A549 (cell line): ENCODE data around the gene MYBL2. TPM values are rescaled to one million over a fixed set of nuclear protein-coding genes. Genes with fewer than 3 reads are reported as not detected.
"Not testable (repeated sequence)": the region's sequence is repeated elsewhere in the genome, so short reads cannot be mapped to it uniquely, and the experiment has no call there.

ENCODE experiments used
- ATAC-seq, 2 experiments: fragments of 200-7000 bp in 1 of 2; fragments of >200 bp in 1 of 2; cut with Nextera tagmentation in 1 of 2; cut with Tn5 transposase in 1 of 2; 3 replicates each; pipeline versions ENCODE4 v1.8.0 to v1.9.1; 2018 to 2020; ENCODE audit warnings: mild to moderate bottlenecking in 1 of 2, moderate library complexity in 1 of 2
- CTCF ChIA-PET: fragments of 300-600 bp; sonication (Branson Sonifier 250); formaldehyde crosslinking; extraction: SDS; loops from one replicate; lab custom pipeline; 2021; ENCODE audit warnings: antibody characterized with exemption, inconsistent platforms; lab: Yijun Ruan, JAX
- POLR2A ChIA-PET: fragments of 350-600 bp; formaldehyde crosslinking; extraction: SDS; loops from one replicate; lab custom pipeline; 2021; ENCODE audit warnings: antibody characterized with exemption, inconsistent platforms; lab: Yijun Ruan, JAX
- DNase-seq, 2 experiments: peaks; one replicate each; pipeline versions ENCODE4 v3.0.0 to v3.0.0-alpha.2; 2011 to 2016; ENCODE audit warnings: low read depth in 1 of 2, low spot score in 1 of 2
- FAIRE-seq: peaks from 2 replicates; lab custom pipeline; 2011; peaks lifted over from hg19 to GRCh38; lab: Jason Lieb, UNC
- H3K27ac ChIP-seq, 2 experiments: fragments of >200 bp; sonication (Bioruptor Twin); formaldehyde crosslinking; 3 replicates each; pipeline ENCODE4 v1.5.1; 2016 to 2017
- H3K4me1 ChIP-seq: fragments of >200 bp; sonication (Bioruptor Twin); formaldehyde crosslinking; 3 replicates; pipeline ENCODE4 v1.6.1; 2016
- H3K4me2 ChIP-seq: fragments of >200 bp; sonication (Bioruptor Twin); formaldehyde crosslinking; 3 replicates; pipeline ENCODE4 v1.6.1; 2016
- H3K4me3 ChIP-seq: fragments of >200 bp; sonication (Bioruptor Twin); formaldehyde crosslinking; 3 replicates; pipeline ENCODE4 v1.5.1; 2016
- H3K9me3 ChIP-seq: fragments of >200 bp; sonication (Bioruptor Twin); formaldehyde crosslinking; 3 replicates; pipeline ENCODE4 v1.6.1; 2016
- BHLHE40 ChIP-seq: IDR thresholded peaks from 2 replicates; pipeline ENCODE4 v1.6.1; 2012; ENCODE audit warnings: low read depth, low read length, inconsistent platforms
- CBX8 ChIP-seq: fragments of 200-600 bp; sonication (generic); IDR thresholded peaks from 2 replicates; pipeline ENCODE4 v1.6.1; 2016
- CHD2 ChIP-seq: fragments of 150-350 bp; IDR thresholded peaks from 2 replicates; pipeline ENCODE4 v1.6.1; 2014; ENCODE audit warnings: low read length; ENCODE audit not compliant: partially characterized antibody
- CHD4 ChIP-seq: fragments of 200-600 bp; sonication (generic); IDR thresholded peaks from 2 replicates; pipeline ENCODE4 v1.6.1; 2016; ENCODE audit warnings: antibody characterized with exemption, mild to moderate bottlenecking, borderline replicate concordance
- KDM5A ChIP-seq: fragments of 200-600 bp; sonication (generic); IDR thresholded peaks from 2 replicates; pipeline ENCODE4 v1.6.1; 2016; ENCODE audit warnings: antibody characterized with exemption, mild to moderate bottlenecking
- MAFK ChIP-seq: fragments of 450-650 bp; IDR thresholded peaks from 2 replicates; pipeline ENCODE4 v1.6.1; 2014; ENCODE audit not compliant: partially characterized antibody
- NFE2L2 ChIP-seq: fragments of 150-350 bp; conservative IDR thresholded peaks from 2 replicates; pipeline ENCODE4 v1.6.1; 2014; ENCODE audit warnings: low read length
- PHF8 ChIP-seq: fragments of 200-600 bp; sonication (generic); IDR thresholded peaks from 2 replicates; pipeline ENCODE4 v1.6.1; 2016; ENCODE audit warnings: low read depth, mild to moderate bottlenecking, antibody characterized with exemption, moderate library complexity, borderline replicate concordance
- RNF2 ChIP-seq: fragments of 200-600 bp; sonication (generic); IDR thresholded peaks from 2 replicates; pipeline ENCODE4 v1.6.1; 2016; ENCODE audit warnings: low read depth, mild to moderate bottlenecking, antibody characterized with exemption, moderate library complexity, borderline replicate concordance
- SMC3 ChIP-seq: fragments of >200 bp; sonication (Bioruptor Twin); formaldehyde crosslinking; IDR thresholded peaks from 3 replicates; pipeline ENCODE4 v1.6.1; 2018; ENCODE audit warnings: inconsistent platforms
- SREBF2 ChIP-seq: fragments of 450-650 bp; IDR thresholded peaks from 2 replicates; pipeline ENCODE4 v1.6.1; 2014; ENCODE audit warnings: mild to moderate bottlenecking, moderate library complexity
- ZFP36 ChIP-seq: fragments of 450-650 bp; IDR thresholded peaks from 2 replicates; pipeline ENCODE4 v1.6.1; 2014; ENCODE audit warnings: borderline replicate concordance; ENCODE audit not compliant: partially characterized antibody
- WGBS: methylation state at CpG from one replicate; pipeline ENCODE4 v1.1.6; 2017; ENCODE audit errors: missing lambda C conversion rate; 5-methylcytosine and 5-hydroxymethylcytosine counted together
- polyA plus RNA-seq, 4 experiments: library from polyadenylated mRNA; depleted of rRNA in 3 of 4; stranded (reverse); fragments of >200 nt; fragmentation: RNase III in 1 of 4; extraction: RNeasy Plus Mini Kit Qiagen cat#74134 plus additional on column Dnase treatment in 1 of 4; gene quantifications; 2 replicates in 3 of 4; 3 replicates in 1 of 4; pipeline ENCODE4 v1.2.3, GENCODE V29; 2011 to 2017
- TF ChIP-seq, protein P1 (sequence below): fragments of 250-450 bp; sonication (Bioruptor Pico); IDR thresholded peaks from 2 replicates; pipeline ENCODE4 v1.5.0; 2020; ENCODE audit warnings: low read depth, mild to moderate bottlenecking, moderate library complexity
- TF ChIP-seq, protein P2 (sequence below): IDR thresholded peaks from 2 replicates; pipeline ENCODE4 v1.6.1; 2012
- TF ChIP-seq, protein P3 (sequence below): fragments of 450-650 bp; IDR thresholded peaks from 2 replicates; pipeline ENCODE4 v1.6.1; 2014; ENCODE audit warnings: antibody characterized with exemption
- TF ChIP-seq, protein P4 (sequence below): fragments of >200 bp; sonication (Bioruptor Twin); formaldehyde crosslinking; IDR thresholded peaks from 3 replicates; pipeline ENCODE4 v1.6.1; 2016
- TF ChIP-seq, protein P5 (sequence below): IDR thresholded peaks from 2 replicates; pipeline ENCODE4 v1.6.1; 2012
- TF ChIP-seq, protein P6 (sequence below): fragments of 250-450 bp; sonication (Bioruptor Pico); IDR thresholded peaks from 2 replicates; pipeline ENCODE4 v1.5.0; 2021; ENCODE audit warnings: mild to moderate bottlenecking, moderate library complexity, borderline replicate concordance

The MYBL2 gene
- polyA plus RNA-seq, 2 of the 4 experiments (the other 2 are of a cell fraction), result 19.9 to 53.7 TPM

DNA sequence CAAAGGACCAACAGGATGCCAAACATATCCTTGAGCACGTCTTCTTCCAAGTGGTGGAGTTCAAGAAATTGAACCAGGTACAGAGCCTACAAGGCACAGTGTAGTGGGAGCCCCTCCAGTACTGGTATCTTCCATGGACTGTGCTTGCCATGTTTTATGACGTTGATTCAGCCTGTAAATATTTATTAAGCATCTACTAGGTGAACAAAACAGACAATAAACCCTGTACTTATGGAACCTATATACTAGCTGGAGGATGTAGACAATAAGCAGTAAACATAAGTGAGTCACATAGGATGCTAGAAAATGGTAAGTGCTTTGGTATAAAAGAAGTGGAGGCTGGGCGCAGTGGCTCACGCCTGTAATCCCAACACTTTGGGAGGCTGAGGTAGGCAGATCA, 24.4 kb upstream of the MYBL2 start:
- H3K4me1 ChIP-seq, result no peaks in the 10 kb centered on the region
- CTCF ChIA-PET, result no interaction called here
- no peaks in the 10 kb centered on the region for H3K9me3 ChIP-seq
- POLR2A ChIA-PET, result no interaction called here
- DNase-seq, result no peak
- H3K27ac ChIP-seq, result no peak overlapping the region
- TF ChIP-seq PHF8 (no peak), SMC3 (no peak), CHD2 (no peak), CHD4 (no peak)
- TF ChIP-seq, protein P1, sequence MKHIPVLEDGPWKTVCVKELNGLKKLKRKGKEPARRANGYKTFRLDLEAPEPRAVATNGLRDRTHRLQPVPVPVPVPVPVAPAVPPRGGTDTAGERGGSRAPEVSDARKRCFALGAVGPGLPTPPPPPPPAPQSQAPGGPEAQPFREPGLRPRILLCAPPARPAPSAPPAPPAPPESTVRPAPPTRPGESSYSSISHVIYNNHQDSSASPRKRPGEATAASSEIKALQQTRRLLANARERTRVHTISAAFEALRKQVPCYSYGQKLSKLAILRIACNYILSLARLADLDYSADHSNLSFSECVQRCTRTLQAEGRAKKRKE (CRISPR knock-in tag), result no peak
- TF ChIP-seq, protein P2, sequence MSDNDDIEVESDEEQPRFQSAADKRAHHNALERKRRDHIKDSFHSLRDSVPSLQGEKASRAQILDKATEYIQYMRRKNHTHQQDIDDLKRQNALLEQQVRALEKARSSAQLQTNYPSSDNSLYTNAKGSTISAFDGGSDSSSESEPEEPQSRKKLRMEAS, result no peak
- TF ChIP-seq, protein P3, sequence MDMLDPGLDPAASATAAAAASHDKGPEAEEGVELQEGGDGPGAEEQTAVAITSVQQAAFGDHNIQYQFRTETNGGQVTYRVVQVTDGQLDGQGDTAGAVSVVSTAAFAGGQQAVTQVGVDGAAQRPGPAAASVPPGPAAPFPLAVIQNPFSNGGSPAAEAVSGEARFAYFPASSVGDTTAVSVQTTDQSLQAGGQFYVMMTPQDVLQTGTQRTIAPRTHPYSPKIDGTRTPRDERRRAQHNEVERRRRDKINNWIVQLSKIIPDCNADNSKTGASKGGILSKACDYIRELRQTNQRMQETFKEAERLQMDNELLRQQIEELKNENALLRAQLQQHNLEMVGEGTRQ, result no peak
- H3K4me3 ChIP-seq, result no peak overlapping the region
- no peak for ATAC-seq
- no peak for FAIRE-seq
- WGBS, result 87% methylated on average over 4 of the region's 4 CpGs
- no peak overlapping the region for H3K4me2 ChIP-seq

DNA sequence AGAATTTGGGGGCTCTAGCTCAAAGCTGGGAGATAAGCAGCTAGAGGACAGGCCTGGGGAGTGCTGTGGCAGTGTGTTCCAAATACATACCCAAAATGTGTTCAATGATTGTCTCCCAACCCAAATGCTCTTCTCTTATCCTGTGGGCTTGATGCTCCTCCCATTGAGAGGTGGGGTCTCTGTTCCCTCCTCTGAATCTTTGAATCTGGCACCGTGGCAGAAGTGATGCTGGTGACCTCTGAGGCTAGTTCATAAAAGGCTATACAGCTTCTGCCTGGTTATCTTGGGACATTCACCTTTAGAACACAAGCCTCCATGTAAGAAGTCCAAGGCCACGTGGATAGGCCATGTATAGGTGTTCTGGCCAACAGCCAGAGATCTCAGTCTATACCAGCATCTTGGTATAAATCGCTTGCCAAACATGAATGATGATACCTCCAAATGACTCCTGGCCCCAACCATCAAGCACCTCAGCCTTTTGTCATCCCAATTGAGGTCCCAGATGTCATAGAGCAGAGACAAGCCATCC, 15.9 kb upstream of the MYBL2 start:
- ATAC-seq (peak in 1 of 2 experiments; percentile 54; a peak in 2 of 6 replicates), FAIRE-seq (no peak), DNase-seq (no peak)
- Histone ChIP-seq H3K4me3 (no peak overlapping the region), H3K27ac (no peak overlapping the region), H3K4me1 (no peaks in the 10 kb centered on the region), H3K4me2 (no peak overlapping the region), H3K9me3 (no peaks in the 10 kb centered on the region)
- ChIA-PET CTCF (interaction anchor here (0.7 to 1.6 kb wide), 4 partner anchors 24 to 676 kb away, joined by 3 to 5 read pairs (median 4); no protein-coding TSS in a partner anchor), POLR2A (interaction anchor here (0.7 kb wide), 1 partner anchor 72 kb away, joined by 3 read pairs; no protein-coding TSS in a partner anchor)
- WGBS, result 81% methylated on average over 3 of the region's 3 CpGs
- TF ChIP-seq, protein P4, sequence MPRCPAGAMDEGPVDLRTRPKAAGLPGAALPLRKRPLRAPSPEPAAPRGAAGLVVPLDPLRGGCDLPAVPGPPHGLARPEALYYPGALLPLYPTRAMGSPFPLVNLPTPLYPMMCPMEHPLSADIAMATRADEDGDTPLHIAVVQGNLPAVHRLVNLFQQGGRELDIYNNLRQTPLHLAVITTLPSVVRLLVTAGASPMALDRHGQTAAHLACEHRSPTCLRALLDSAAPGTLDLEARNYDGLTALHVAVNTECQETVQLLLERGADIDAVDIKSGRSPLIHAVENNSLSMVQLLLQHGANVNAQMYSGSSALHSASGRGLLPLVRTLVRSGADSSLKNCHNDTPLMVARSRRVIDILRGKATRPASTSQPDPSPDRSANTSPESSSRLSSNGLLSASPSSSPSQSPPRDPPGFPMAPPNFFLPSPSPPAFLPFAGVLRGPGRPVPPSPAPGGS, result no peak
- TF ChIP-seq, protein P5, sequence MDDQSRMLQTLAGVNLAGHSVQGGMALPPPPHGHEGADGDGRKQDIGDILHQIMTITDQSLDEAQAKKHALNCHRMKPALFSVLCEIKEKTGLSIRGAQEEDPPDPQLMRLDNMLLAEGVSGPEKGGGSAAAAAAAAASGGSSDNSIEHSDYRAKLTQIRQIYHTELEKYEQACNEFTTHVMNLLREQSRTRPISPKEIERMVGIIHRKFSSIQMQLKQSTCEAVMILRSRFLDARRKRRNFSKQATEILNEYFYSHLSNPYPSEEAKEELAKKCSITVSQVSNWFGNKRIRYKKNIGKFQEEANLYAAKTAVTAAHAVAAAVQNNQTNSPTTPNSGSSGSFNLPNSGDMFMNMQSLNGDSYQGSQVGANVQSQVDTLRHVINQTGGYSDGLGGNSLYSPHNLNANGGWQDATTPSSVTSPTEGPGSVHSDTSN, result no peak
- TF ChIP-seq BHLHE40 (no peak), ZFP36 (no peak), RNF2 (no peak), KDM5A (no peak), SREBF2 (no peak), NFE2L2 (no peak), CHD4 (no peak), SMC3 (no peak), MAFK (no peak), CBX8 (no peak)
- TF ChIP-seq, protein P6, sequence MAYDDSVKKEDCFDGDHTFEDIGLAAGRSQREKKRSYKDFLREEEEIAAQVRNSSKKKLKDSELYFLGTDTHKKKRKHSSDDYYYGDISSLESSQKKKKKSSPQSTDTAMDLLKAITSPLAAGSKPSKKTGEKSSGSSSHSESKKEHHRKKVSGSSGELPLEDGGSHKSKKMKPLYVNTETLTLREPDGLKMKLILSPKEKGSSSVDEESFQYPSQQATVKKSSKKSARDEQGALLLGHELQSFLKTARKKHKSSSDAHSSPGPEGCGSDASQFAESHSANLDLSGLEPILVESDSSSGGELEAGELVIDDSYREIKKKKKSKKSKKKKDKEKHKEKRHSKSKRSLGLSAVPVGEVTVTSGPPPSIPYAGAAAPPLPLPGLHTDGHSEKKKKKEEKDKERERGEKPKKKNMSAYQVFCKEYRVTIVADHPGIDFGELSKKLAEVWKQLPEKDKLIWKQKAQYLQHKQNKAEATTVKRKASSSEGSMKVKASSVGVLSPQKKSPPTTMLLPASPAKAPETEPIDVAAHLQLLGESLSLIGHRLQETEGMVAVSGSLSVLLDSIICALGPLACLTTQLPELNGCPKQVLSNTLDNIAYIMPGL (CRISPR knock-in tag), result no peak
- TF ChIP-seq, all 56 proteins: peak for 0

DNA sequence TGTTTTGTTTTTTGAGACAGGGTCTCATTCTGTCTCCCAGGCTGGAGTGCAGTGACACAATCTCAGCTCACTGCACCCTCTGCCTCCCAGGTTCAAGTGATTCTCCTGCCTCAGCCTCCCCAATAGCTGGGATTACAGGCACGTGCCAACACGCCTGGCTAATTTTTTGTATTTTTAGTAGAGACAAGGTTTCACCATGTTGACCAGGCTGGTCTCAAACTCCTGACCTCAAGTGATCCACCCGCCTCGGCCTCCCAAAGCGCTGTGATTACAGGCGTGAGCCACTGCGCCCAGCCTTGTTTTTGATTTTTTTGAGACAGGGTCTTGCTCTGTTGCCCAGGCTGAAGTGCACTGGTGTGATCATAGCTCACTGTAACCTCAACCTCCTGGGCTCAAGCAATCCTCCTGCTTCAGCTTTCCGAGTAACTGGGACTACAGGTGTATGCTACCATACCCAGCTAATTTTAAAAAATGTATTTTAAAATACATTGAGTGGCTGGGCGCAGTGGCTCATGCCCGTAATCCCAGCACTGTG, 15.2 kb upstream of the MYBL2 start:
- WGBS, result 92% methylated on average over 10 of the region's 10 CpGs
- FAIRE-seq, H3K27ac ChIP-seq, POLR2A ChIA-PET, H3K9me3 ChIP-seq, H3K4me3 ChIP-seq, H3K4me2 ChIP-seq, ATAC-seq, H3K4me1 ChIP-seq, DNase-seq: not testable (repeated sequence)
- CTCF ChIA-PET, result interaction anchor here (0.7 to 1.2 kb wide), 2 partner anchors 40 to 675 kb away, joined by 3 read pairs; no protein-coding TSS in a partner anchor
